Airway epithelial cell (primary cell): ENCODE measurements around the gene AKNAD1. TPM values are rescaled to one million over a fixed set of nuclear protein-coding genes. Genes with fewer than 3 reads are reported as not detected.

Source experiments
- total RNA-seq: library from RNA; depleted of rRNA; stranded (reverse); fragments of >200 nt; gene quantifications from 2 replicates; pipeline ENCODE4 v1.2.3, GENCODE V29; 2015

The AKNAD1 gene
- 0.19 and 0.28 TPM in 2 replicates for total RNA-seq

GRCh38 chr1:108856994-108857393 lies at the start of gene AKNAD1:
AKNAD1 (minus strand) TSS chr1:108857094; CDS start chr1:108852664, 4,430 bp downstream.

Other genes starting within 250 kb of the AKNAD1 start
- 1.3 and 2.7 TPM in 2 replicates for gene HENMT1, start 196.0 kb downstream of the AKNAD1 start, total RNA-seq
- gene PRPF38B, start 164.8 kb downstream of the AKNAD1 start, total RNA-seq: 7.2 and 12.2 TPM in 2 replicates
- gene FNDC7, start 144.2 kb downstream of the AKNAD1 start, total RNA-seq: 0.09 TPM in 1 of 2 replicates, not detected in the other
- gene STXBP3, start 110.4 kb downstream of the AKNAD1 start, total RNA-seq: 28.6 and 29.1 TPM in 2 replicates
- 55.5 and 58.9 TPM in 2 replicates for gene GPSM2, start 19.9 kb upstream of the AKNAD1 start, total RNA-seq
- 12.9 and 27.2 TPM in 2 replicates for gene CLCC1, start 106.4 kb upstream of the AKNAD1 start, total RNA-seq
- gene WDR47, start 185.0 kb upstream of the AKNAD1 start, total RNA-seq: 12.4 and 16.2 TPM in 2 replicates
- 39.3 and 56.4 TPM in 2 replicates for gene TAF13, start 218.9 kb upstream of the AKNAD1 start, total RNA-seq
- gene TMEM167B, start 233.7 kb upstream of the AKNAD1 start, total RNA-seq: 14.2 TPM in 2 replicates